GM21619 (cell line): ENCODE data around the gene STARD6.
"Not testable (repeated sequence)": the region's sequence is repeated elsewhere in the genome, so short reads cannot be mapped to it uniquely, and the experiment has no call there.

ENCODE experiments used
- ATAC-seq: cut with Tn5 transposase; IDR thresholded peaks from one replicate; pipeline ENCODE4 v1.9.1; 2021; ENCODE audit not compliant: unreplicated experiment

Gene STARD6

GRCh38 chr18:54351186-54351585, 6.5 kb downstream of the STARD6 start:
- no peak for ATAC-seq

DNA sequence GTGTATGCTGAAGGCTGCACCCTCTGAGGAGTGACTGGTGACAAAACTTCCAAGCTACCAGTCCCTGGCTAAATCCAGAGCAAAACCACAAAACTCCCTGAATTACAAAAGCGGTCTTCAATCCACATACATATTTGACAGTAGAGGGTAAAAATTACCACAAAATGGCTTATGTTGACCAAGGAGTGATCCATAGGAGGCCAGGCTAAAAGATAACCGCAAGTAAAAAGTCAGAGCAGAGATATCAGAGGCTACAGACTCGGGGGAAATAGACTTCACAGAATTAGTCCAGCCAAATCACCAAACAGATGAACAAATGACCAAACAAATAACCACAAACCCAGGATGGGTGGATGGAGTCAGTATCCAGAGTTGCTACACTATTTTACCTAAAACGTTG, 19.4 kb downstream of the STARD6 start:
- no peak for ATAC-seq

DNA sequence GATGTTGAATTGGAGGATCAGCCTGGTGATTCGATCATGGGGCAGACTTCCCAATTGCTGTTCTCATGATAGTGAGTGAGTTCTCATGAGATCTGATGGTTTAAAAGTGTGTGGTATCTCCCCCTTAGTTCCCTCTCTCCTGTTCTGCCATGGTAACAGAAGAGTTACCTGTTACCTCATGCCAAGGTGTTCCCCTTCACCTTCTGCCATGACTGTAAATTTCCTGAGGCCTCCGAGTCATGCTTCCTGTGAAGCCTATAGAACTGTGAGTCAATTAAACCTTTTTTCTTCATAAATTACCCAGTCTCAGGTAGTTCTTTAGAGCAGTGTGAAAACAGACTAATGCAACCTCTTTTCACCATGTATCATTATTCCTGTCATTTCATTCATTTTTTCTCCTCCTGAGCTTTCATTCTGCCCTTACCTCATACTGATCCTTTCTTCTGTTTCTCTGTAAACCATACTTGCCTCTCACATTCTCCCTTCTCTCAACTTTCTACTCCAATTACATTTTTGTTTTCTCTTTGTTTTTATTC, 22.0 kb downstream of the STARD6 start:
- no peak for ATAC-seq

GRCh38 chr18:54330768-54331548, 26.7 kb downstream of the STARD6 start:
- ATAC-seq: no peak

DNA sequence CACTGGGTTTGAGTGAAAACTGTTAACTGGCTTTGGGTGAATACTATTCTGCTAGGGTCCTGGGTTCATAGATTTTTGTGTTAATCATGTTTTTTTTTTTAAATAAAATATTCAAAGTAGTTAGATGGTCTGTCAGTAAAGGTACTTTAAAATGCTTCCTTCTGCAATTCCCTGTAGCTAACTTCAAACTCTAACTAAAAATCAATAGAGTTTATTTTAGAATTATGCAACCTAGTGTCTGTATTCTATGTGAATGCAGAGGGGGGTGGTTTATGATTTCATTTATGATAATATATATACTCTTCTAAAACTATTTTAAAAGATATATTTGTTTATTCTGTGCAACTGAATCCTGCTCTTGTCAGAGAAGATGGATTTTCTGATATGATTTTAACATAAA, 27.9 kb downstream of the STARD6 start:
- ATAC-seq: no peak

DNA sequence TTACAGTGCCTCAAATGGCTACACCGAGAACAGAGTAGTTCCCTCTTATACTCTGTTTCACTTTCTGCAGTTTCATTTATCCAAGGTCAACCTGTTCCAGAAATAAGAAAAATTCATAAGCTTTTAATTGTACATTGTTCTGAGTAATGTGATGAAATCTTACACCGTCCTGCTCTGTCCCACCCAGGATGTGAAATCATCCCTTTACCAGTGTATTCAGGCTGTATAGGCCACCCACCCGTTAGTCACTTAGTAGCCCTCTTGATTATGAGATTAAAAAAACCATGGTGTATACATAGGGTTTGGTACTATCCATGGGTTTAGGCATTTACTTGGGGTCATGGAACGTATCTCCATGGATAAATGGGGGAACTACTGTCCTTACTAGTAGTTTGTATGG, 29.8 kb downstream of the STARD6 start:
- no peak for ATAC-seq

DNA sequence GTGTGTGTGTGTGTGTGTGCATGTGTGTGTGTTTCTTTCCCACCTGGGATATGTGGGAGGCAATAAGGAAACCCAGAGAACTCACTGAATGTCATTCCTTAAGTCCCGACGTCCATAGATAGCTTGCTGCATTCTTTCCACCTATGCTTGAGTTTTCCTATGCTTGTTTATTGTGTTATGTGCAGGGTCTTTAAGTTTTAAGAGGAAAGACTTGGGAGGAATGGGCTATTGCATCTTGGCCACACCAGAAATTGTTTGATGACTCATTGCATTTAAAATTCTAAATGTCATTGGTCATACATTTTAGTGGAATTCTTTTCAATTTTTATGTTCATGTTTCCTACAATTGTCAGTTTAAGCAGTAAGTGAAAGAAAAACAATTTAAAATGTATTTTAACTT, 33.7 kb downstream of the STARD6 start:
- ATAC-seq: no peak

DNA sequence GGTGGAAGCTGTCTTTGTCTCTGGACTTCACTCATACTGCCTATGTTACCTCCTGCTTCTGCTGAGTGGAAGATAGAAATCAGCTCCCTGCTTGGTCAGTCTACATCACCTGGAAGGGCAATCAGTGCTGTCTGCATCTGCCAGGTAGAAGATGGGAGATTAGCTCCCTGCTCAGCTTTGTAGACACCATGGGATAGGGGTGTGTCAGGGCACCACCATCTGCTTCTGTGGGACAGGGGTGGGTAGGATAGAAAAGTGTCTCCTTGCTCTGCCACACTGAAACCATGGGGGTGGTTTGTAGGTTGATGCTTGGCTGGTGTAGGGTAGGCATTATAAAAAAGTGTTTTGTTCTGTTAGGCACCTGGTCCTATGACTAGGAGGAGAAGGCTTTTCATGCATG, 34.1 kb downstream of the STARD6 start:
- ATAC-seq: no peak

DNA sequence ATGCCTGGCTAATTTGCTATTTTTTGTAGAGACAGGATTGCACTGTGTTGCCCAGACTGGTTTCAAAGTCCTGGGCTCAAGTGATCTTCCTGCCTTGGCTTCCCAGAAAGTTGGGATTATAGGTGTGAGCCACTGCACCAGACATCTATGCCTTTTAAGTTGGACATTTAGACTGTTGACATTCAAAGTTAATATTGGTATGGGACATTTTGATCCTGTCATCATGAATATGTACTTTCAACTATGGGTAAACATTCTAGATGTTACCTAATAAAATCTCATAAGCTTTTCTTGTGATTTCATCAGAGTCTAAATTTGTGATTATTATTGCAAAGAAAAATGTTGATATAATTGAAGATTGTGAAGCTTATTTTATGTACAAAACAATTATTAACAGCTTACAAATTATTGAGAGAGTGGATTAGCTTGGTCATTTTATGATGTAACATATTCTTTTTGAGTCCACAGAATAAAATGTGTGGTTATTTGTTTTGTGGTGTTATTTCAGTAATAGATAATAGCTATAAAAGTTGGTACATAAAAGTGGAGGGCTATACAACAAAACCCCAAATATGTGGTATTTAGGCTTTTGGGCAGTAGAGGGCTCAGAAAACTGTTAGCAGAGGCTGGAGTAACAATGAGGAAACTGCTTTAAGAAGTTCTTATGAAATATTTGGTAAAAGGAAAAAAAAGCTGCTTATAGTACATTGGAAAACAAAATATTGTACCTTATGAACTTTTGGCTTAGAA, 41.4 kb downstream of the STARD6 start:
- no peak for ATAC-seq

- not testable (repeated sequence) for ATAC-seq
Observed at GRCh38 chr18:54309564-54309963, 48.1 kb downstream of the STARD6 start.

DNA sequence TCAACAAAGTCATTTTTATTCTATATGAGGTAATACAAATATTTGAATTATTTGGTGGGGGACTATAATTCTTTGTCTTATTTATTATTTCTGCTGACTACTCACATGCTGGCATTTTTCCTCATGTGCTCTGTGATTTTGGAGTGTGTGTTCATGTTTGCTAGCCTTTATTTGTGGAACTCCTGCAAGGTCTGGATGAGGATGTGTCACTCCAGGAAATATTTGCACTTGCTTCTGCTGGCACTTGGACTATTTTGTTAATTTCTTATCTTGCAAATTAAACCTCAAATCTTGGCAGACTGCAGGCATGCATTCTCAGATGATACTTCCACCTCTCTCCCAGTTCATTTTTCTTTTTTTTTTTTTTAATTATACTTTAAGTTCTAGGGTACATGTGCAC, 54.2 kb downstream of the STARD6 start:
- ATAC-seq: no peak

DNA sequence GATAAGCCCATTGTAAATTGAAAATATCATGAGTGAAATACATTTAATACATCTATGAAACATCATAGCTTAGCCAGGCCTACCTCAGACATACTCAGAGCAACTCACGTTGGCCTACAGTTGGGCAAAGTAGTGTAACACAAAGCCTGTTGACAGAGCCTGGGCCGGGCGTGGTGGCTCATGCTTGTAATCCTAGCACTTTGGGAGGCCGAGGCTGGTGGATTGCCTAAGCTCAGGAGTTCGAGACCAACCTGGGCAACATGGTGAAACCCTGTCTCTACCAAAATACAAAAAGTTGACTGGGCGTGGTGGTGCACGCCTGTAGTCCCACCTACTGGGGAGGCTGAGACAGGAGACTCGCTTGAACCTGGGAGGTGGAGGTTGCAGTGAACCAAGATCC, 58.7 kb downstream of the STARD6 start:
- ATAC-seq: not testable (repeated sequence)

DNA sequence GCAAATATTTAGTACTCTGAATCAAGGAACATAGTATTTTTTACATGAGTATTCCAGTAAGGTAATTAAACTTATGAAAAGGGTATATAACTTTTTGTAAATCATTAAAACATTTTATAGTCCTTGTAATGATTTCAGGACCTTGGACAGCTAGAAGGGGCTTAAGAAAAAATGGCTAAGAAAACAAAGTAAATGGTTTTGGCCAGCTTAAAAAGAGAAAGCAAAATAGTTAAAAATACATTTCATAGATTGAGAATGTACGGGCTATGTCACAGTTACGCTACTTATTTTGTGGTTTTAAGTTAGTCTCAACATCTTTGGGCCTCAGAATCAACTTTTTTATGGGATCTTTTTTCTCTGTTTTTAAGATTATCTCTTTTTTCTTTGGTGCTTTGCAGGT, 61.6 kb downstream of the STARD6 start:
- ATAC-seq: no peak

GRCh38 chr18:54294274-54294673, 63.4 kb downstream of the STARD6 start:
- no peak for ATAC-seq

DNA sequence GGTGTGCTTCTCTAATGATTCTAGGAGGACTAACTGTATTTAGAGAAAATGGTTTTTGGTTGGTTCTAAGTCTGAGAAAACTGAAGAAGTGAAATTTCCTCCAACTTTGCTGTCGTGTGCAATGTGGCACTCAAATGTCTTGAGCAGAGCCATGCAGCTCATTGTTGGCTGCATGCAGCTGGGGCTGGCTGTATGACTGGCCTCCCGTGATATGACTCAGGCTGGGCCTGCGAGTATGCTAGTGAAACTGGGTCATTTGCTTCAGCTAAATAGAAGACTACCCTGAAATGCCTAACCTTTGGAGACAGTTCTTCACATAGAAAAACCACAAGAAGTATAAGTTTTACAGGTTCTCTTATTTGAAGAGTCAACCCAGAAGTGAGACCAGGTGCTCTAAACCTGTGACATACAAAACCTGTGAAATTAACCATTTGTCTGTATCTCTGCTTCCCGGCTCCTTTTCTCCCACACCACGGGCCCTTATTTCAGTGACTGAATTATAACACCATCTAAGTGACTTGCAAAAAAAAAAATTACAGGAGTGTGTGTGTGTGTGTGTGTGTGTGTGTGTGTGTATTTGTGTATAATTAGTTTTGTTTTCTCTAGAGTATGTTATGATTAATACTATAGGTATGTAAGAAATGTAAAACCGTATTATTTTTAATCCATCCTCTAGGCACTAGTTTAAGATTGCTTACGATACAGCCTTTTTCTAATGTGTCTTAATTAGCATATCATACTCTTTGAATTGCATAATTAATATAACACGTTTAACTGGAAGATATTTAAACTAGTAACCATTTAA, 72.5 kb downstream of the STARD6 start:
- ATAC-seq: peak; percentile 99

- ATAC-seq: peak; percentile 21
Observed at GRCh38 chr18:54284535-54284934, 73.1 kb downstream of the STARD6 start.

DNA sequence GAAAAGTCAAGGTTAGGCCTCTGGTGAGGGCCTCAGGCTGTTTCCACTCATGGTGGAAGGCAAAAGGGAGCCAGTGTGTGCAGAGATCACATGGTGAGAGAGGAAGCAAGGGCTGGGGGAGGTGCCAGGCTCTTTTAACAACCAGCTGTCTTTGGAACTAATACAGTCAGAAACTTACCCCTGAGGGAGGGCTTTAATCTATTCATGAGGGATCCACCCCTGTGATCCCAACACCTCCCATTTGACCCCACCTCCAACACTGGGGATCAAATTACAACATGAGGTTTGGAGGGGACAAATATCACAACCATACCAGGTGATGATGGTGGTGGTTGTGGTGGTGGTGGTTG, 77.5 kb downstream of the STARD6 start:
- no peak for ATAC-seq

DNA sequence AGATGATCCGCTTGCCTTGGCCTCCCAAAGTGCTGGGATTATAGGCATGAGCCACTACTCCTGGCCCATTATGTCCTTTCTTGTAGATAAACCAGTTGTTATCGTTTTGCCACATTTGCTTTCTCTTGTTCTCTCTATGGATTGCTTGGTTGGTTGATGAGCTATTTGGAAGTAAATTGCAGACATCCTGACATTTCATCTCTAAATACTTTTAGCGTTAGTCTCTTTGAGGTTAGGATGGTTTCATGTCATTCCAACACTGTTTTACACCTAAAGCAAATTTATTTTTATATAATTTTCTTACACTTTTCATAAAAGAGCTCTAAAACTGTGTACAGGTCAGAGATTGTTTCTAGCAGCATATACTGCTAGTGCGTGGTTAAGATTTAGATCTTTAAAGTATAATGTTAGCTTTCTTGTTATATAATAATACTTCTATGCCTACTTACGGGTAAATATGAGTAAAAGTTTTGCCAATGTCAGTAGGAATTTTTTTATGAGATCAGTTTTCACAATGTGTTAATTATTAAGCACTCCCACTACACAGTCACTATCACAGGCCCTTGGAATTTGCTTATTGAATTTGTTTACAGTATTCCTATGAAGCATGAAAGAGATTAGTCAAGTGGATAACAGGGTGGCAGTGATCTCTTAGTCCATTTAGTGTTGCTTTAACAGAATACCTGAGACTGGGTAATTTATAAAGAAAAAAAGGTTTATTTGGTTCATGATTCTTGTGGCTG, 78.0 kb downstream of the STARD6 start:
- ATAC-seq: no peak

- ATAC-seq: no peak
Observed at GRCh38 chr18:54278615-54279014, 79.0 kb downstream of the STARD6 start.

- ATAC-seq: no peak
Observed at GRCh38 chr18:54277899-54278298, 79.8 kb downstream of the STARD6 start.
